GM10248 (cell line): ENCODE results near the gene ACOD1.

Source experiments
- CTCF ChIA-PET: fragments of 300-600 bp; sonication (Branson Sonifier 250); formaldehyde crosslinking; extraction: SDS; loops from one replicate; lab custom pipeline; 2021; ENCODE audit warnings: antibody characterized with exemption; lab: Yijun Ruan, JAX
- POLR2A ChIA-PET: fragments of 350-650 bp; sonication (Branson Sonifier 250); formaldehyde crosslinking; extraction: SDS; loops from one replicate; lab custom pipeline; 2020; ENCODE audit warnings: antibody characterized with exemption; lab: Yijun Ruan, JAX
- DNase-seq: peaks from one replicate; pipeline ENCODE4 v3.0.0; 2012; ENCODE audit errors: extremely low spot score
- TF ChIP-seq, protein P1 (sequence below): IDR thresholded peaks from 2 replicates; pipeline ENCODE4 v1.5.1; 2012; ENCODE audit warnings: mild to moderate bottlenecking, low read depth; ENCODE audit errors: extremely low read depth, missing control alignments, control extremely low read depth

The ACOD1 gene

DNA sequence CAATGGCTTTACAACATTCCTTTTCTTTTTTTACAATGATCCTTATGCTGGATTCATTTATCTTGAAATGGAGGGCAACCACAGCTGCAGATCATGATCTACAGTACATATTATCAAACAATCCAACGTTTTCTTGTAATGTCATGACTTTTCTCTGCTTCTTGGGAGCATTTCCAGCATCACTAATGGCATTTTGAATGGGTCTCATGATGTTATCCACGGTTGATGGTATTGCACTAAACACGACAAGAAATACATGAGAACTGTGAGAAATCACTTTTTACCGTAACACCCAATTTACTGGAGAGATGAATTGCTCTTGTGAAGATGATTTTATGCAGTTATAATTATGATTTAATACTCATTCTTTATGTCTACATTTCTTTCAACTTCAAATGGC, 16.2 kb upstream of the ACOD1 start:
- DNase-seq, result no peak
- POLR2A ChIA-PET, result no interaction called here
- TF ChIP-seq, protein P1, sequence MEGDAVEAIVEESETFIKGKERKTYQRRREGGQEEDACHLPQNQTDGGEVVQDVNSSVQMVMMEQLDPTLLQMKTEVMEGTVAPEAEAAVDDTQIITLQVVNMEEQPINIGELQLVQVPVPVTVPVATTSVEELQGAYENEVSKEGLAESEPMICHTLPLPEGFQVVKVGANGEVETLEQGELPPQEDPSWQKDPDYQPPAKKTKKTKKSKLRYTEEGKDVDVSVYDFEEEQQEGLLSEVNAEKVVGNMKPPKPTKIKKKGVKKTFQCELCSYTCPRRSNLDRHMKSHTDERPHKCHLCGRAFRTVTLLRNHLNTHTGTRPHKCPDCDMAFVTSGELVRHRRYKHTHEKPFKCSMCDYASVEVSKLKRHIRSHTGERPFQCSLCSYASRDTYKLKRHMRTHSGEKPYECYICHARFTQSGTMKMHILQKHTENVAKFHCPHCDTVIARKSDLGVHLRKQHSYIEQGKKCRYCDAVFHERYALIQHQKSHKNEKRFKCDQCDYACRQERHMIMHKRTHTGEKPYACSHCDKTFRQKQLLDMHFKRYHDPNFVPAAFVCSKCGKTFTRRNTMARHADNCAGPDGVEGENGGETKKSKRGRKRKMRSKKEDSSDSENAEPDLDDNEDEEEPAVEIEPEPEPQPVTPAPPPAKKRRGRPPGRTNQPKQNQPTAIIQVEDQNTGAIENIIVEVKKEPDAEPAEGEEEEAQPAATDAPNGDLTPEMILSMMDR, result no peak
- CTCF ChIA-PET, result no interaction called here

DNA sequence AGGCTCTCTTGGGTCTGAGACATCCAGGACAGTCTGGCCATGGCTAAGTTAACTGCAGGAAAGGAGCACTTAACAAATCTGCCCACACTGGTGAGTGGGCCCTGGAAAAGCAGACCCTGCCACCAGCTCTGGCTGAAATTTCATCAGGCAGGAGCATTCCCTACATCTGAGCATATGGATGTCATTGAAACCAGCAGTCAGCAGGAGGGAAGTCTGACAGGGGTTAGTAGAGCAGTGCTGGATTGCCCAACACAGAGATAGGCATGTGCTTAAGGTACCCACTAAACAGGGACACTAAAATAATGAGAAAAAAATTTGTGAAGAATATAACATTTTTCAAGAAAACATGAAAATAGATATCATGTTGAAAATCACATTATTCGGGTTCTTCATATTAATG, 13.6 kb upstream of the ACOD1 start:
- DNase-seq, result no peak
- TF ChIP-seq, protein P1, result no peak
- CTCF ChIA-PET, result interaction anchor here (2.0 kb wide), 1 partner anchor 45 kb away, joined by 4 read pairs; no protein-coding TSS in a partner anchor
- POLR2A ChIA-PET, result no interaction called here

GRCh38 chr13:76936763-76937162, 11.5 kb upstream of the ACOD1 start:
- no peak for DNase-seq
- ChIA-PET CTCF (interaction anchor here (0.7 to 1.3 kb wide), 2 partner anchors 10 to 33 kb away, joined by 3 read pairs; no protein-coding TSS in a partner anchor), POLR2A (no interaction called here)
- TF ChIP-seq, protein P1, result no peak

- CTCF ChIA-PET, result interaction anchor here (0.7 to 1.4 kb wide), 3 partner anchors 11 to 43 kb away, joined by 3 to 4 read pairs (median 3); no protein-coding TSS in a partner anchor
- DNase-seq, result no peak
- POLR2A ChIA-PET, result no interaction called here
- TF ChIP-seq, protein P1, result no peak
Observed at GRCh38 chr13:76937281-76937820, 11.0 kb upstream of the ACOD1 start.

DNA sequence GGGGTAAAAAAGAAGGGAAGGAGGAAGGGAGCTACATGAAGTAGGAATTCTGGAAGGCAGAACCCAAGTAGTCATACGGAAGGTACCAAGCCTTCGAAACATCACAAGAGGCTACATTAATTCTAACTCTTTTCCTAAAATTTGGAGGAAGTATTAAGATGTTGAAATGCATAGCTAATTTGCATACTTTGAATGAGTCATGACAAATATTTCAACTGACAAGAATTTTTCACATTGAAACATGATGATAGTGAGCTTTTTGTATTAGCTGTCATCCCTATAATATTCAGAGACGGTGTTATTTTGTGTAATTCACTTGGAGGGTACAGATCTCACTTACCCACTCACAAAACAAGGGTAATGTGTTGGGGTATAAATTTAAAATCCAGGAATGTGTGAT, 9.1 kb upstream of the ACOD1 start:
- CTCF ChIA-PET, result interaction anchor here (0.6 to 0.8 kb wide), 2 partner anchors 10 to 396 kb away, joined by 3 read pairs; no protein-coding TSS in a partner anchor
- POLR2A ChIA-PET, result no interaction called here
- DNase-seq, result no peak
- TF ChIP-seq, protein P1, result no peak

GRCh38 chr13:76942363-76942762, 5.9 kb upstream of the ACOD1 start:
- DNase-seq, result no peak
- CTCF ChIA-PET, result no interaction called here

More at GRCh38 chr13:76942363-76942762, 5.9 kb upstream of the ACOD1 start:
- POLR2A ChIA-PET, result no interaction called here
- TF ChIP-seq, protein P1, result no peak
